ENCODE measurements around the gene BSPH1.
"Not testable (repeated sequence)": the region's sequence is repeated elsewhere in the genome, so short reads cannot be mapped to it uniquely, and the experiment has no call there.

BSPH1 gene

DNA sequence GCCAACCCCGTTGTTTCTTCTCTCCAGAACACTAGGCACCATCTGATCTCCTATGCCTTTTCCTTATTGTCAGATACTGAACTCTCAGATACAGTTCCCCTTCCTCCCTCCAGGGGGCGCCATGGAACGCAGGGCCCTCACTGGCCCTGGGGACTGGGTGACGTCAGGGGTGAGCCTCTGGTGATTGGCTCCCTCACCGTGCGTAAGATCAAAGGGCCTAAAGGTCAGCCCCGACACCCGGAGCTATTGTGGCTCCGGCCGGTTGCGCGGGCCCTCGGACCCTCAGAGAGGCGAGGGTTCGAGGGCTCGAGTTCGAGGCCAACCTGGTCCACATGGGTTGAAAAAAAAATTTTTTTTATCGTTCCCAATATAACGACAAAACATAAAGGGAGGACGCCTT is 63.4 kb downstream of the BSPH1 start:
- H3K27ac ChIP-seq (ENCODE audit: insufficient read depth in 1 of 2, low read depth in 1 of 2, low read length in 2 of 2, poor library complexity in 1 of 2, severe bottlenecking in 2 of 2); H3K36me3 ChIP-seq (ENCODE audit: control insufficient read depth in 4 of 4, insufficient read depth in 4 of 4, low read length in 3 of 4); POLR2A ChIA-PET; H3K9me3 ChIP-seq (ENCODE audit: control extremely low read depth in 1 of 5, control insufficient read depth in 4 of 5, insufficient read depth in 2 of 5, low read depth in 1 of 5, low read length in 4 of 5); H3K4me3 ChIP-seq (ENCODE audit: control insufficient read depth in 1 of 7, extremely low read depth in 1 of 7, insufficient read depth in 4 of 7, low read depth in 2 of 7, low read length in 6 of 7); DNase-seq; CTCF ChIA-PET; H3K27me3 ChIP-seq (replicated peaks in 2 of 5; ENCODE audit: control insufficient read depth in 4 of 5, insufficient read depth in 5 of 5, low read length in 4 of 5); H3K4me1 ChIP-seq (ENCODE audit: control extremely low read depth in 1 of 4, control insufficient read depth in 4 of 4, insufficient read depth in 4 of 4, low read length in 3 of 4): not testable (repeated sequence)
- no CpG with 5 or more reads among the region's 20 CpGs for WGBS (ENCODE audit: insufficient coverage)

GRCh38 chr19:47920107-47920506 is 71.9 kb downstream of the BSPH1 start:
- CTCF ChIA-PET; H3K27me3 ChIP-seq (replicated peaks in 2 of 5; ENCODE audit: control insufficient read depth in 4 of 5, insufficient read depth in 5 of 5, low read length in 4 of 5); H3K9me3 ChIP-seq (ENCODE audit: control extremely low read depth in 1 of 5, control insufficient read depth in 4 of 5, insufficient read depth in 2 of 5, low read depth in 1 of 5, low read length in 4 of 5); H3K4me1 ChIP-seq (ENCODE audit: control extremely low read depth in 1 of 4, control insufficient read depth in 4 of 4, insufficient read depth in 4 of 4, low read length in 3 of 4); H3K36me3 ChIP-seq (ENCODE audit: control insufficient read depth in 4 of 4, insufficient read depth in 4 of 4, low read length in 3 of 4); DNase-seq; H3K27ac ChIP-seq (ENCODE audit: insufficient read depth in 1 of 2, low read depth in 1 of 2, low read length in 2 of 2, poor library complexity in 1 of 2, severe bottlenecking in 2 of 2); POLR2A ChIA-PET; H3K4me3 ChIP-seq (ENCODE audit: control insufficient read depth in 1 of 7, extremely low read depth in 1 of 7, insufficient read depth in 4 of 7, low read depth in 2 of 7, low read length in 6 of 7): not testable (repeated sequence)
- WGBS (ENCODE audit: insufficient coverage): no CpG with 5 or more reads among the region's 15 CpGs
